ENCODE results near the gene ADRA2C. TPM values are rescaled to one million over a fixed set of nuclear protein-coding genes. Genes with fewer than 3 reads are reported as not detected.

ADRA2C gene
- total and polyA plus RNA-seq, 10 donors: 9.4 to 42.1 (median 29.1) TPM

DNA sequence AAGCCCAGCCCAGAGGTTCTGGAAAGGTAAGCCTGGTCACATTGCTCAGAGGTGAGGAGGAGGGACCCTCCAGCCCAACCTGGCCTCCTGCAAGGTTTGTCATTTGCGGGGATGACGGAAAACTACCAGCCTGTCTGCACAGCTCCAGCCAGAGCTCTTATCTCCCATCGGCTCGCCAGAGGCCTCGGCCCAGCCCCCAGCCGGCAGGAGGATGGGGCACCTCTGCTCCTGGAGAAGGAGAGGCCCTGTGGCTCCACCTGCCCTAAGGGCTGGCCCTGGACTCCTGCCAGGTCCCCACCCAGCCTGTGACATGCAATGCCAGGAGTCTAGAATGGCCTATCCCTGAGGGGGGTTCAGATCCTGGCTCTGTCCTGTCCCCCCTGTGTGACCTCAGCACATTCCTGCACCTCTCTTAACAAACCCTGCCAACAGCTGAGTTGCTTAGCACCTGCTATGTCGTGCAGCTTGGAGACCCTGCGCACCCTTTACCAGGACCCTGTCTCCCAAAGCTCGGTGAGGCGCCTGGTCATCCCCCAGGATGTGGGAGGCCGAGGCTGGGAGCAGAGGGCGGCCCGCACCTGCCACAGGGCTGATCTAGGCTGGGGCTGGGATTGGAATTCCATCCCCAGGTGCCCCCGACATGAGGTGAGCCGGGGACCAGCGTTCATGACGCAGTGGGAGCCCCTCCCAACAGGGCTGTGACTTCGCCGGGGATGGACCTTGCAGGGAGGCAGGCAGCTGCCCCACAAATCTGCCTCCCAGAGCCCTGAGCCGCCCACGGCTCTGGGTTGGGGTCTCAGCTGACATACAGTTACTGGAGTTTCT, 14.4 kb downstream of the ADRA2C start:
- Histone ChIP-seq H3K36me3 (no peaks in the 10 kb centered on the region), H3K4me1 (no peaks in the 10 kb centered on the region), H3K9me3 (peaks cover 0 to 18% (median 4%) of the 10 kb centered on the region in 8 donors), H3K27ac (no peak overlapping the region), H3K27me3 (replicated peaks in 1 of 7) (peaks cover 0 to 70% (median 8%) of the 10 kb centered on the region in 7 donors), H3K4me3 (no peak overlapping the region)
- intact Hi-C loops (cut with DNase I; ENCODE audit: low total_unique reads): no loop called here
- no peak for TF ChIP-seq CTCF (IDR thresholded peaks at IDR 0.05 in 8 of 11, conservative IDR thresholded peaks at IDR 0.05 in 3 of 11)
- TF ChIP-seq POLR2A (IDR thresholded peaks at IDR 0.05): no peak
- TF ChIP-seq POLR2AphosphoS5 (IDR thresholded peaks at IDR 0.05): no peak
- DNase-seq: no peak
- 66 to 87% (median 71%) methylated on average over 8 to 21 of the region's 21 CpGs for WGBS, 5 donors

DNA sequence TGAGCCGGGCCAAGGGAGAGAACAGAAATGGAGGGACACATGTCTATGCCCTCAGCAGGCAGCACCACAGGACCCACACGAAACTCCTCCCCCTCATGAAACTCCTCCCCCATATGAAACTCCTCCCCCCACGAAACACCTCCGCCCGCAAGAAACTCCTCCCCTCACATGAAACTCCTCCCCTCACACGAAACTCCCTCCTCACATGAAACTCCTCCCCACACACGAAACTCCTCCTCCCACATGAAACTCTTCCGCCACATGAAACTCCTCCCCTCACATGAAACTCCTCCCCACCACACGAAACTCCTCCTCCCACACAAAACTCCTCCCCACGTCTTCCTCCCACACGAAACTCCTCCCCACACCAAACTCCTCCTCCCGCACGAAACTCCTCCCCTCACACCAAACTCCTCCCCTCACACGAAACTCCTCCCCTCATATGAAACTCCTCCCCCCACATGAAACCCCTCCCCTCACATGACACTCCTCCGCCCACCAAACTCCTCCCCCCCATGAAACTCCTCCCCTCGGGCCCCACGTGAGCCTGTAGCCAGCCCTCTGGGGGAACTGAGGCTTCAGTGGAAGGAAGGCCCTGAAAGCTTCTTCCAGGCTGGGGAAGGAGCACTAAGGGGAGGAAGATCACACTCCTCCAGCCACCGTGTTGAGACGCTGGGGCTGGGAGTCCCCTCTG, 15.2 kb downstream of the ADRA2C start:
- Histone ChIP-seq H3K4me1 (no peaks in the 10 kb centered on the region), H3K9me3 (peaks cover 0 to 18% (median 4%) of the 10 kb centered on the region in 8 donors), H3K27ac (no peak overlapping the region), H3K4me3 (no peak overlapping the region), H3K27me3 (replicated peaks in 1 of 7) (peaks cover 0 to 62% (median 8%) of the 10 kb centered on the region in 7 donors), H3K36me3 (no peaks in the 10 kb centered on the region)
- WGBS, 5 donors: 85 to 90% (median 86%) methylated on average over 19 of the region's 19 CpGs
- intact Hi-C loops (cut with DNase I; ENCODE audit: low total_unique reads): no loop called here
- TF ChIP-seq CTCF (IDR thresholded peaks at IDR 0.05 in 8 of 11, conservative IDR thresholded peaks at IDR 0.05 in 3 of 11) (no peak), POLR2A (IDR thresholded peaks at IDR 0.05) (no peak), POLR2AphosphoS5 (IDR thresholded peaks at IDR 0.05) (no peak)
- DNase-seq: no peak

GRCh38 chr4:3781997-3782930, 16.1 kb downstream of the ADRA2C start:
- Histone ChIP-seq H3K4me1 (no peaks in the 10 kb centered on the region), H3K27ac (no peak overlapping the region), H3K36me3 (no peaks in the 10 kb centered on the region), H3K4me3 (no peak overlapping the region), H3K27me3 (replicated peaks in 1 of 7) (peaks cover 0 to 53% (median 8%) of the 10 kb centered on the region in 7 donors), H3K9me3 (peaks cover 0 to 18% (median 4%) of the 10 kb centered on the region in 8 donors)
- intact Hi-C loops (cut with DNase I; ENCODE audit: low total_unique reads): no loop called here
- no peak for TF ChIP-seq CTCF (IDR thresholded peaks at IDR 0.05 in 8 of 11, conservative IDR thresholded peaks at IDR 0.05 in 3 of 11)
- TF ChIP-seq POLR2AphosphoS5 (IDR thresholded peaks at IDR 0.05): no peak
- no peak for TF ChIP-seq POLR2A (IDR thresholded peaks at IDR 0.05)
- 78 to 90% (median 83%) methylated on average over 18 to 25 of the region's 25 CpGs for WGBS, 5 donors
- no peak for DNase-seq

Measured in spleen (tissue), 11 donors.